Glomerular visceral epithelial cell (primary cell): Measurements from ENCODE around the gene DENND4A.

Experiments
- DNase-seq: peaks from one replicate; pipeline ENCODE4 v3.0.0-alpha.2; 2016; ENCODE audit errors: extremely low spot score

The DENND4A gene

GRCh38 chr15:65666257-65666656 lies 125.8 kb downstream of the DENND4A start:
- DNase-seq: peak; percentile 68

GRCh38 chr15:65663521-65663920 lies 128.6 kb downstream of the DENND4A start:
- no peak for DNase-seq

GRCh38 chr15:65660927-65661326 lies 131.2 kb downstream of the DENND4A start:
- no peak for DNase-seq

- DNase-seq: no peak
These were observed 132.5 kb downstream of the DENND4A start for GRCh38 chr15:65659502-65660052.

GRCh38 chr15:65655457-65655856 lies 136.6 kb downstream of the DENND4A start:
- DNase-seq: no peak

GRCh38 chr15:65655026-65655425 lies 137.1 kb downstream of the DENND4A start:
- peak; percentile 23 for DNase-seq

GRCh38 chr15:65653801-65654521 lies 138.1 kb downstream of the DENND4A start:
- DNase-seq: no peak

GRCh38 chr15:65653341-65653740 lies 138.8 kb downstream of the DENND4A start:
- DNase-seq: no peak

GRCh38 chr15:65651831-65652749 lies 140.0 kb downstream of the DENND4A start:
- no peak for DNase-seq

- no peak for DNase-seq
These were observed 141.1 kb downstream of the DENND4A start for GRCh38 chr15:65651042-65651322.

- no peak for DNase-seq
These were observed 141.6 kb downstream of the DENND4A start for GRCh38 chr15:65650312-65651041.

GRCh38 chr15:65646486-65646885 lies 145.6 kb downstream of the DENND4A start:
- no peak for DNase-seq

GRCh38 chr15:65645392-65645791 lies 146.7 kb downstream of the DENND4A start:
- no peak for DNase-seq

GRCh38 chr15:65644282-65644681 lies 147.8 kb downstream of the DENND4A start:
- no peak for DNase-seq

- DNase-seq: no peak
These were observed 149.5 kb downstream of the DENND4A start for GRCh38 chr15:65642594-65642993.

- DNase-seq: no peak
These were observed 150.2 kb downstream of the DENND4A start for GRCh38 chr15:65641768-65642475.

- no peak for DNase-seq
These were observed 152.6 kb downstream of the DENND4A start for GRCh38 chr15:65639509-65639908.

- DNase-seq: peak; percentile 70
These were observed 153.4 kb downstream of the DENND4A start for GRCh38 chr15:65638681-65639089.

- no peak for DNase-seq
These were observed 154.0 kb downstream of the DENND4A start for GRCh38 chr15:65638109-65638508.

- no peak for DNase-seq
These were observed 157.7 kb downstream of the DENND4A start for GRCh38 chr15:65634356-65634755.

GRCh38 chr15:65633752-65634151 lies 158.3 kb downstream of the DENND4A start:
- DNase-seq: no peak
